Left lung (tissue), 10 donors: ENCODE results near the gene PLA2G6. TPM values are rescaled to one million over a fixed set of nuclear protein-coding genes. Genes with fewer than 3 reads are reported as not detected.

ENCODE experiments used
- ATAC-seq: fragments of 200-7000 bp; cut with Tn5 transposase; one replicate; pipeline ENCODE4 v1.9.1; 2020; ENCODE audit warnings: moderate library complexity
- DNase-seq, 4 donors: peaks; one replicate each; pipeline ENCODE4 v3.0.0-alpha.2; 2013 to 2020
- H3K27ac ChIP-seq, 2 donors: fragments of 200-600 bp; sonication (generic) in 1 of 2; one replicate each; pipeline versions ENCODE4 v1.5.0 to v1.8.0; 2020 to 2021
- H3K27me3 ChIP-seq, 2 donors: fragments of 200-600 bp; sonication (generic) in 1 of 2; one replicate each; pipeline versions ENCODE4 v1.5.0 to v1.8.0; 2020 to 2021
- H3K36me3 ChIP-seq, 2 donors: fragments of 200-600 bp; sonication (generic) in 1 of 2; one replicate each; pipeline versions ENCODE4 v1.5.0 to v1.8.0; 2020 to 2021
- H3K4me1 ChIP-seq, 2 donors: fragments of 200-600 bp; one replicate each; pipeline ENCODE4 v1.8.0; 2021
- H3K4me3 ChIP-seq, 2 donors: fragments of 200-600 bp; sonication (generic) in 1 of 2; one replicate each; pipeline versions ENCODE4 v1.5.0 to v1.8.0; 2020 to 2021; ENCODE audit warnings: mild to moderate bottlenecking in 1 of 2
- H3K9me3 ChIP-seq, 2 donors: fragments of 200-600 bp; sonication (generic) in 1 of 2; one replicate each; pipeline versions ENCODE4 v1.5.0 to v1.8.0; 2020 to 2021
- CTCF ChIP-seq, 2 donors: fragments of 200-600 bp; sonication (generic) in 1 of 2; IDR thresholded peaks; one replicate each; pipeline versions ENCODE4 v1.5.0 to v1.8.0; 2021; ENCODE audit warnings: antibody characterized with exemption in 2 of 2
- intact Hi-C, 2 donors: fragments of 100-400 bp; cut with DNase I; formaldehyde crosslinking; loops; one replicate each; pipeline versions ENCODE4 v1.11.2 to v1.14.2; 2022
- polyA plus RNA-seq, 6 donors: library from polyadenylated mRNA; unstranded; fragments of 120-200 nt; gene quantifications; one replicate each; pipeline ENCODE4 v1.2.1, GENCODE V29; 2013; ENCODE audit not compliant: insufficient read length in 6 of 6
- total RNA-seq, 2 donors: library from RNA; stranded (reverse); fragmentation: NEBNext Ultra II Directional; extraction: Animal tissue kit (Norgen Biotek cat#: 25700); gene quantifications; one replicate each; pipeline ENCODE4 v1.2.1, GENCODE V29; 2021
- donor health status: DM: no; HTN: yes; CAD: no.
- donor health status: DM: no; HTN: no; CAD: no.

PLA2G6 gene
- total and polyA plus RNA-seq, 8 donors, result 29.8 to 44.1 (median 35.7) TPM

- H3K27me3 ChIP-seq, result no peaks in the 10 kb centered on the region
- H3K9me3 ChIP-seq, result no peaks in the 10 kb centered on the region
- intact Hi-C loops, result no loop called here
- no peak overlapping the region for H3K27ac ChIP-seq
- H3K36me3 ChIP-seq, result peaks cover 0 to 49% of the 10 kb centered on the region in 2 donors
- no peaks in the 10 kb centered on the region for H3K4me1 ChIP-seq
- no peak overlapping the region for H3K4me3 ChIP-seq
- DNase-seq (no peak), ATAC-seq (no peak)
- no peak for TF ChIP-seq CTCF (IDR thresholded peaks at IDR 0.05)
Observed at GRCh38 chr22:38132136-38132535, 49.5 kb downstream of the PLA2G6 start.

- no peak for TF ChIP-seq CTCF (IDR thresholded peaks at IDR 0.05)
- ATAC-seq (no peak), DNase-seq (no peak)
- Histone ChIP-seq H3K4me1 (no peaks in the 10 kb centered on the region), H3K4me3 (no peak overlapping the region), H3K9me3 (no peaks in the 10 kb centered on the region), H3K27me3 (no peaks in the 10 kb centered on the region), H3K27ac (no peak overlapping the region), H3K36me3 (peaks cover 0 to 50% of the 10 kb centered on the region in 2 donors)
- intact Hi-C loops, result no loop called here
Observed at GRCh38 chr22:38131399-38131798, 50.2 kb downstream of the PLA2G6 start.

GRCh38 chr22:38129856-38130255 is 51.8 kb downstream of the PLA2G6 start:
- H3K9me3 ChIP-seq, result no peaks in the 10 kb centered on the region
- ATAC-seq (no peak), DNase-seq (no peak)
- H3K4me3 ChIP-seq, result no peak overlapping the region
- H3K27me3 ChIP-seq, result no peaks in the 10 kb centered on the region
- no peaks in the 10 kb centered on the region for H3K4me1 ChIP-seq
- H3K36me3 ChIP-seq, result peaks cover 0 to 58% of the 10 kb centered on the region in 2 donors
- no peak overlapping the region for H3K27ac ChIP-seq
- TF ChIP-seq CTCF (IDR thresholded peaks at IDR 0.05), result no peak
- intact Hi-C loops, result no loop called here

- no peak overlapping the region for H3K4me3 ChIP-seq
- no peaks in the 10 kb centered on the region for H3K9me3 ChIP-seq
- peaks cover 0 to 59% of the 10 kb centered on the region in 2 donors for H3K36me3 ChIP-seq
- no peak overlapping the region for H3K27ac ChIP-seq
- no peaks in the 10 kb centered on the region for H3K27me3 ChIP-seq
- no peaks in the 10 kb centered on the region for H3K4me1 ChIP-seq
- intact Hi-C loops, result no loop called here
- ATAC-seq (no peak), DNase-seq (no peak)
- no peak for TF ChIP-seq CTCF (IDR thresholded peaks at IDR 0.05)
Observed at GRCh38 chr22:38129021-38129420, 52.6 kb downstream of the PLA2G6 start.

GRCh38 chr22:38127869-38128268 is 53.8 kb downstream of the PLA2G6 start:
- intact Hi-C loops, result no loop called here
- Histone ChIP-seq H3K9me3 (no peaks in the 10 kb centered on the region), H3K4me3 (no peak overlapping the region), H3K4me1 (no peaks in the 10 kb centered on the region), H3K27ac (no peak overlapping the region), H3K27me3 (no peaks in the 10 kb centered on the region), H3K36me3 (peaks cover 0 to 48% of the 10 kb centered on the region in 2 donors)
- ATAC-seq (no peak), DNase-seq (no peak)
- TF ChIP-seq CTCF (IDR thresholded peaks at IDR 0.05), result no peak
